Neuronal stem cell (in vitro differentiated cells): Measurements from ENCODE around the gene DCAF16.

Source experiments
- DNase-seq: peaks from one replicate; pipeline ENCODE4 v3.0.0-alpha.2; 2013; ENCODE audit warnings: low spot score
- H2AFZ ChIP-seq: one replicate; pipeline ENCODE4 v1.6.1; 2013; ENCODE audit warnings: mild to moderate bottlenecking, low read length, inconsistent platforms
- H2AK5ac ChIP-seq: 2 replicates; pipeline ENCODE4 v1.6.1; 2013; ENCODE audit warnings: low read depth, mild to moderate bottlenecking, inconsistent platforms, low read length, moderate library complexity, mixed read lengths
- H2BK120ac ChIP-seq: 2 replicates; pipeline ENCODE4 v1.6.1; 2013; ENCODE audit warnings: low read depth, mild to moderate bottlenecking, inconsistent platforms, low read length, moderate library complexity, mixed read lengths
- H2BK12ac ChIP-seq: one replicate; pipeline ENCODE4 v1.6.1; 2013; ENCODE audit warnings: low read length, inconsistent platforms
- H2BK15ac ChIP-seq: 2 replicates; pipeline ENCODE4 v1.6.1; 2013; ENCODE audit warnings: mild to moderate bottlenecking, low read length, inconsistent platforms, mixed read lengths
- H2BK5ac ChIP-seq: one replicate; pipeline ENCODE4 v1.6.1; 2013; ENCODE audit warnings: inconsistent platforms, mild to moderate bottlenecking, low read length, moderate library complexity
- H3K14ac ChIP-seq: one replicate; pipeline ENCODE4 v1.6.1; 2013; ENCODE audit warnings: low read length, inconsistent platforms
- H3K18ac ChIP-seq: 2 replicates; pipeline ENCODE4 v1.6.1; 2013; ENCODE audit warnings: low read length, inconsistent platforms
- H3K23ac ChIP-seq: 2 replicates; pipeline ENCODE4 v1.6.1; 2013; ENCODE audit warnings: low read depth, mild to moderate bottlenecking, mixed read lengths, low read length, inconsistent platforms; ENCODE audit not compliant: poor library complexity
- H3K27ac ChIP-seq: replicated peaks from 3 replicates; pipeline ENCODE4 v1.5.1; 2013; ENCODE audit warnings: low read length, inconsistent platforms
- H3K27me3 ChIP-seq, 3 experiments: 2 replicates each; pipeline ENCODE4 v1.6.1; 2013; ENCODE audit warnings: low read length in 3 of 3, mild to moderate bottlenecking in 2 of 3, inconsistent platforms in 1 of 3, low read depth in 1 of 3, mixed read lengths in 1 of 3, moderate library complexity in 1 of 3; ENCODE audit not compliant: control insufficient read depth in 3 of 3, insufficient read depth in 3 of 3
- H3K36me3 ChIP-seq, 2 donors: replicated peaks in 1 of 2; 2 replicates each; pipeline ENCODE4 v1.6.1; 2013; ENCODE audit warnings: low read length in 2 of 2; ENCODE audit not compliant: control insufficient read depth in 2 of 2, insufficient read depth in 2 of 2
- H3K4ac ChIP-seq: 2 replicates; pipeline ENCODE4 v1.6.1; 2013; ENCODE audit warnings: inconsistent platforms, mild to moderate bottlenecking, low read length, moderate library complexity
- H3K4me1 ChIP-seq, 2 donors: 1 replicate in 1 of 2; 2 replicates in 1 of 2; pipeline ENCODE4 v1.6.1; 2013; ENCODE audit warnings: low read length in 2 of 2, low read depth in 1 of 2; ENCODE audit not compliant: control insufficient read depth in 2 of 2, insufficient read depth in 1 of 2
- H3K4me2 ChIP-seq: one replicate; pipeline ENCODE4 v1.6.1; 2013; ENCODE audit warnings: mild to moderate bottlenecking, low read length, inconsistent platforms; ENCODE audit not compliant: insufficient read depth, poor library complexity, severe bottlenecking
- H3K4me3 ChIP-seq, 2 donors: 2 replicates each; pipeline ENCODE4 v1.5.1; 2013; ENCODE audit warnings: low read length in 2 of 2, mild to moderate bottlenecking in 2 of 2, inconsistent platforms in 1 of 2, moderate library complexity in 1 of 2
- H3K79me1 ChIP-seq: one replicate; pipeline ENCODE4 v1.6.1; 2013; ENCODE audit warnings: low read depth, mild to moderate bottlenecking, inconsistent platforms, low read length, moderate library complexity
- H3K9ac ChIP-seq: one replicate; pipeline ENCODE4 v1.6.1; 2013; ENCODE audit warnings: mild to moderate bottlenecking, low read depth, low read length, inconsistent platforms; ENCODE audit not compliant: poor library complexity
- H3K9me3 ChIP-seq, 2 donors: replicated peaks in 1 of 2; 2 replicates each; pipeline versions ENCODE3 to v1.6.1; 2013; ENCODE audit warnings: low read length in 2 of 2, mild to moderate bottlenecking in 2 of 2, inconsistent platforms in 1 of 2, low read depth in 1 of 2, mixed read lengths in 1 of 2, moderate library complexity in 1 of 2; ENCODE audit not compliant: control insufficient read depth in 2 of 2, insufficient read depth in 1 of 2
- H4K8ac ChIP-seq: one replicate; pipeline ENCODE4 v1.6.1; 2013; ENCODE audit warnings: low read depth, mild to moderate bottlenecking, inconsistent platforms, low read length, moderate library complexity
- H4K91ac ChIP-seq: one replicate; pipeline ENCODE4 v1.6.1; 2013; ENCODE audit warnings: low read length, low read depth, mild to moderate bottlenecking, inconsistent platforms; ENCODE audit not compliant: poor library complexity
- WGBS, 2 donors: extraction: QIAGEN DNeasy Blood & Tissue Kit; methylation state at CpG; one replicate each; pipeline ENCODE4 v1.1.7; 2013; ENCODE audit warnings: missing lambda C conversion rate in 2 of 2, mixed read lengths in 1 of 2; ENCODE audit not compliant: insufficient read length in 2 of 2, insufficient replicate concordance in 1 of 2; ENCODE audit errors: extremely low coverage in 2 of 2; 5-methylcytosine and 5-hydroxymethylcytosine counted together

Gene DCAF16

GRCh38 chr4:17797808-17798207, 12.7 kb downstream of the DCAF16 start:
- H2BK120ac ChIP-seq: no peak overlapping the region
- H4K91ac ChIP-seq: no peak overlapping the region
- no CpG with 5 or more reads among the region's 1 CpG for WGBS, 2 donors
- no peak overlapping the region for H2AFZ ChIP-seq
- no peak overlapping the region for H3K14ac ChIP-seq
- no peak overlapping the region for H3K9ac ChIP-seq
- H3K9me3 ChIP-seq: no peaks in the 10 kb centered on the region
- no peaks in the 10 kb centered on the region for H3K27me3 ChIP-seq
- no peak overlapping the region for H2BK15ac ChIP-seq
- peaks cover 1% of the 10 kb centered on the region for H3K79me1 ChIP-seq
- H3K4me1 ChIP-seq: no peaks in the 10 kb centered on the region
- no peak for DNase-seq
- no peak overlapping the region for H3K4me2 ChIP-seq
- no peak overlapping the region for H4K8ac ChIP-seq
- no peak overlapping the region for H3K18ac ChIP-seq
- H3K23ac ChIP-seq: no peak overlapping the region
- no peak overlapping the region for H3K27ac ChIP-seq
- H3K4me3 ChIP-seq: no peak overlapping the region
- no peak overlapping the region for H2AK5ac ChIP-seq
- peaks cover 2 to 93% of the 10 kb centered on the region in 2 donors for H3K36me3 ChIP-seq
- H2BK12ac ChIP-seq: no peak overlapping the region
- H3K4ac ChIP-seq: no peak overlapping the region
- no peak overlapping the region for H2BK5ac ChIP-seq

- Histone ChIP-seq H3K27ac (no peak overlapping the region), H2BK120ac (no peak overlapping the region), H2BK12ac (no peak overlapping the region), H3K9ac (no peak overlapping the region), H3K18ac (no peak overlapping the region), H4K8ac (no peak overlapping the region), H3K4ac (no peak overlapping the region), H3K14ac (no peak overlapping the region), H2AFZ (no peak overlapping the region), H3K36me3 (peaks cover 2 to 68% of the 10 kb centered on the region in 2 donors), H3K27me3 (no peaks in the 10 kb centered on the region), H4K91ac (no peak overlapping the region), H2BK5ac (no peak overlapping the region), H3K4me2 (no peak overlapping the region), H3K79me1 (peaks cover 1% of the 10 kb centered on the region), H3K4me3 (no peak overlapping the region), H3K4me1 (no peaks in the 10 kb centered on the region), H2AK5ac (no peak overlapping the region), H3K9me3 (peaks cover 0 to 6% of the 10 kb centered on the region in 2 donors), H2BK15ac (no peak overlapping the region), H3K23ac (no peak overlapping the region)
- no peak for DNase-seq
- no CpG with 5 or more reads among the region's 1 CpG for WGBS, 2 donors
Observed at GRCh38 chr4:17794730-17795129, 15.8 kb downstream of the DCAF16 start.

GRCh38 chr4:17788956-17789355, 21.6 kb downstream of the DCAF16 start:
- no peaks in the 10 kb centered on the region for H3K79me1 ChIP-seq

GRCh38 chr4:17787315-17787714, 23.2 kb downstream of the DCAF16 start:
- Histone ChIP-seq H2BK12ac (no peak overlapping the region), H3K27ac (no peak overlapping the region)
- no CpG with 5 or more reads among the region's 5 CpGs for WGBS, 2 donors

More at GRCh38 chr4:17788956-17789355, 21.6 kb downstream of the DCAF16 start:
- H3K14ac ChIP-seq: no peak overlapping the region
- no peak overlapping the region for H3K4me3 ChIP-seq
- no peak overlapping the region for H2BK120ac ChIP-seq
- no peak overlapping the region for H2BK12ac ChIP-seq
- no peak overlapping the region for H4K91ac ChIP-seq
- no peak overlapping the region for H3K23ac ChIP-seq
- no peak overlapping the region for H3K18ac ChIP-seq
- peaks cover 0 to 6% of the 10 kb centered on the region in 2 donors for H3K9me3 ChIP-seq
- H2AK5ac ChIP-seq: no peak overlapping the region
- H2BK15ac ChIP-seq: no peak overlapping the region
- peaks cover 0 to 11% of the 10 kb centered on the region in 2 donors for H3K36me3 ChIP-seq
- no peak overlapping the region for H2BK5ac ChIP-seq
- H3K4me1 ChIP-seq: no peaks in the 10 kb centered on the region
- H3K27ac ChIP-seq: no peak overlapping the region
- H3K27me3 ChIP-seq: no peaks in the 10 kb centered on the region
- no peak overlapping the region for H2AFZ ChIP-seq
- no peak overlapping the region for H3K4ac ChIP-seq
- H4K8ac ChIP-seq: no peak overlapping the region
- H3K4me2 ChIP-seq: no peak overlapping the region
- DNase-seq: no peak
- H3K9ac ChIP-seq: no peak overlapping the region

More at GRCh38 chr4:17787315-17787714, 23.2 kb downstream of the DCAF16 start:
- Histone ChIP-seq H3K9me3 (peaks cover 0 to 6% of the 10 kb centered on the region in 2 donors), H4K8ac (no peak overlapping the region), H2BK5ac (no peak overlapping the region), H3K79me1 (no peaks in the 10 kb centered on the region), H2BK15ac (no peak overlapping the region), H2BK120ac (no peak overlapping the region), H3K9ac (no peak overlapping the region), H3K36me3 (peaks cover 0 to 2% of the 10 kb centered on the region in 2 donors), H2AK5ac (no peak overlapping the region), H3K18ac (no peak overlapping the region), H3K14ac (no peak overlapping the region), H3K4me3 (no peak overlapping the region), H3K4ac (no peak overlapping the region), H3K27me3 (peaks cover 0 to 3% (median 0%) of the 10 kb centered on the region in 3 experiments), H3K23ac (no peak overlapping the region), H3K4me2 (no peak overlapping the region), H2AFZ (no peak overlapping the region), H3K4me1 (no peaks in the 10 kb centered on the region), H4K91ac (no peak overlapping the region)
- DNase-seq: no peak
